C4-2B (cell line): ENCODE results near the gene LAMA2.

ENCODE experiments used
- H3K27ac ChIP-seq: fragments of 450-650 bp; 2 replicates; pipeline ENCODE4 v1.5.1; 2017
- ZFX ChIP-seq: fragments of 450-650 bp; IDR thresholded peaks from 2 replicates; pipeline ENCODE4 v1.6.1; 2017
- TF ChIP-seq, protein P1 (sequence below): fragments of 450-650 bp; conservative IDR thresholded peaks from 2 replicates; pipeline ENCODE4 v1.5.1; 2017; ENCODE audit warnings: mild to moderate bottlenecking

The LAMA2 gene

GRCh38 chr6:129551486-129551885, 668.5 kb downstream of the LAMA2 start:
- no peak overlapping the region for H3K27ac ChIP-seq
- TF ChIP-seq ZFX, result no peak
- TF ChIP-seq, protein P1, sequence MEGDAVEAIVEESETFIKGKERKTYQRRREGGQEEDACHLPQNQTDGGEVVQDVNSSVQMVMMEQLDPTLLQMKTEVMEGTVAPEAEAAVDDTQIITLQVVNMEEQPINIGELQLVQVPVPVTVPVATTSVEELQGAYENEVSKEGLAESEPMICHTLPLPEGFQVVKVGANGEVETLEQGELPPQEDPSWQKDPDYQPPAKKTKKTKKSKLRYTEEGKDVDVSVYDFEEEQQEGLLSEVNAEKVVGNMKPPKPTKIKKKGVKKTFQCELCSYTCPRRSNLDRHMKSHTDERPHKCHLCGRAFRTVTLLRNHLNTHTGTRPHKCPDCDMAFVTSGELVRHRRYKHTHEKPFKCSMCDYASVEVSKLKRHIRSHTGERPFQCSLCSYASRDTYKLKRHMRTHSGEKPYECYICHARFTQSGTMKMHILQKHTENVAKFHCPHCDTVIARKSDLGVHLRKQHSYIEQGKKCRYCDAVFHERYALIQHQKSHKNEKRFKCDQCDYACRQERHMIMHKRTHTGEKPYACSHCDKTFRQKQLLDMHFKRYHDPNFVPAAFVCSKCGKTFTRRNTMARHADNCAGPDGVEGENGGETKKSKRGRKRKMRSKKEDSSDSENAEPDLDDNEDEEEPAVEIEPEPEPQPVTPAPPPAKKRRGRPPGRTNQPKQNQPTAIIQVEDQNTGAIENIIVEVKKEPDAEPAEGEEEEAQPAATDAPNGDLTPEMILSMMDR, result no peak

DNA sequence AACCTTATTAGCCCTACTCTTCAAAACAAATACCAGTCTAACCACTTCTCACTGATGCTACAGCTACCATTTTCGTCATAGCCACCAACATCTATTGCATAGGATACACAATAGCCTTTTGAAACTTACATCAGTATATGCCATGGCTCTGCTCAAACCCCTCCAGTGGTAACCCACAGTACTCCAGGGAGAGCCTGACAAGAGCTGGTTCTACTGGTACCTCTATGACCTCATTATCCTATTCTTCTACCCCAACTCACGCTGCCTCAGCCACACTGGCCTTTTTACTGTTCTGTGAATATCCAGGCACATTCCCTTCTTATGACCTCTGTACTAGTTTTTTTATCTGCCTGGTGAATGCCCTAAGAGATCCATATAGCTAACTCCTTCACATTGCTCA, 669.5 kb downstream of the LAMA2 start:
- H3K27ac ChIP-seq, result no peak overlapping the region
- TF ChIP-seq, protein P1, result no peak

DNA sequence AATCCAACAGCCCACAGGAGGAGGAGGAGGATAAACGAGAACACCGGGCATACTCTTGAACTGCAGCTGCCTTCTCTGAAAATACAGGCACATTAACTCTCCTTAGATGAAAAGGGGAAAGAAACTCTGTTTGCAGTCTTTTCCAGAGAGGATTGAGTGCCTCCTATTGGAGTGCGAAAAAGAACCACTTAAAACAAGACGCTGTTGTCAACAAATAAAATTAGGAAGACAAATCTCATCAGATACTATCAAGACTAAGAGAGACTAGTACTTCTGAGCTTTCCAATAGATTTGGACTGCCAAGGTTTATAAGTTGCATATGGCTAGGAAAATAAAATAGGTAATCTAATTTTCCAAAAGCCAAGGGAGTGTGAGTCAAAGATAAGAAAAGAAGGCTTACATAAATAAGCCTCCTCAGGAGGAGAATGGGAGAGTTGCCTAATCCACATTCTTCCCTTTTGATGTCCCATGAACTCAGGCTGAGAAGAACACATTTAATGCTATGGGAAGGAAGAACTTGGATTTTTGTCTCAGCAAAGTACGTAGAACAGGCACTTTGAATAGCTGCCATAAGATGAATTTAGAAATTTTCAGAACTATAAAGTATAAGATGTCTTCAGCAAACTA, 672.4 kb downstream of the LAMA2 start:
- TF ChIP-seq ZFX, result no peak
- TF ChIP-seq, protein P1, result no peak
- H3K27ac ChIP-seq, result no peak overlapping the region

DNA sequence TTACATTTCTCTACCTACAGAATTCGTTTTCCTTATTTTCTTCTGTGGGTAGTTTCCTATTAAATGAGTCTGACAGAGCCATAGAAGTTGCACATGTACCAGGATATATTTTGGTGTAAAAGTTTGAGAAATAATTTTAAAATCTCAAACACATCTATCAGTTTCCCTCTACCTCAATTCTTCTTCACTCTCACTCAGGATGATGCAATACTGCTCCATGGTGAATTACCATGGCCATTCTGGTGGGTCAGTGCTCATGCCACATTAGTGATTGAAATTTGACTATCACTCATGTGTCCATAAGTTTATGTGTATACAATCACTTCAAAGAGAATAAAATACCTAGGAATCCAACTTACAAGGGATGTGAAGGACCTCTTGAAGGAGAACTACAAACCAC, 675.3 kb downstream of the LAMA2 start:
- TF ChIP-seq, protein P1, result no peak
- H3K27ac ChIP-seq, result no peak overlapping the region

DNA sequence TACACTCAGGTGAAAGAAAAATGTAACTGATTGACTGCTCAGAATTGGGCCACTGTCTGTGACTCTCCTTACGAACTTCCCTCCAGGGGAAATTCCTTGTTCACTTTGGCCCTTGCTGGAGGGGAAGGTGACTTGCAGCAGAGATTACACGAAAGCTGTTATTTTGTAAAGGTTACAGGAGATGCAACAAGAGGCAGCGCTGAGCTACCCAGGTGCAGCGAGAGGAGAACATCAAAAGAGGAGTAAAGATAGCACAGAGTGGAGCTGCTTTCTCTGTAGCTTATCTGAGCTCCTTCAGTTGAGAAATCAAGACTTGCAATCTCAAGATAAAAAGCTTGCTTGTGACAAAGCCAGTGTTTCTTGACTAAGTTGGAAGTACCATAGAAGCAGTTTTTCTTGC, 682.4 kb downstream of the LAMA2 start:
- TF ChIP-seq, protein P1, result no peak
- TF ChIP-seq ZFX, result no peak
- no peak overlapping the region for H3K27ac ChIP-seq

DNA sequence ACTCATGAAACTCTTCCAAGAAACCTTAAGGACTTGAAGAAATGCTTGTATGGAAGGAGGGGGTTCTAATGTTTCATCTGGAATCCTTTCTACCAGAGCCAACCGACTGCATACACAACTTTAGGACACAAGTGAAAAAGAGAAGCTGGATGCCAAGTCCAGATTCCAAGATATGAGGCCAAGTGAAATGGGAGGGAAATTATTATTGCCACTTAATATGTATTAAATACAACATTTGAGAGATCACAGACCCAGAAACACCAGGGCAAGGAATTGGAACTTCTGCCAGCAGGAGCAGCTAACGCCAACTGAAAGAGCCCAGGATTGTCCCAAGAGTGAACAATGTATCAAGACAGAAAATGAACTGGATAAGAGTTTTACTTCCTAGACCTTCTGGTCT, 682.9 kb downstream of the LAMA2 start:
- TF ChIP-seq ZFX, result no peak
- TF ChIP-seq, protein P1, result no peak
- no peak overlapping the region for H3K27ac ChIP-seq
